Ureter (tissue), 1 donor: ENCODE measurements around the gene INPP5A. TPM values are rescaled to one million over a fixed set of nuclear protein-coding genes. Genes with fewer than 3 reads are reported as not detected.
A peak's percentile ranks its signal among the peaks of the same experiment; 100 is the strongest.
"Not testable (repeated sequence)": the region's sequence is repeated elsewhere in the genome, so short reads cannot be mapped to it uniquely, and the experiment has no call there.

Experiments
- DNase-seq: peaks from one replicate; pipeline ENCODE4 v3.0.0-alpha.2; 2020; ENCODE audit warnings: low spot score
- total RNA-seq: library from RNA; stranded (reverse); gene quantifications from one replicate; pipeline ENCODE4 v1.2.4, GENCODE V29; 2023
- donor health status: DM: yes; HTN: yes; CAD: no.

The INPP5A gene
- total RNA-seq, 1 donor from 2014 or later = 63.5 TPM

DNA sequence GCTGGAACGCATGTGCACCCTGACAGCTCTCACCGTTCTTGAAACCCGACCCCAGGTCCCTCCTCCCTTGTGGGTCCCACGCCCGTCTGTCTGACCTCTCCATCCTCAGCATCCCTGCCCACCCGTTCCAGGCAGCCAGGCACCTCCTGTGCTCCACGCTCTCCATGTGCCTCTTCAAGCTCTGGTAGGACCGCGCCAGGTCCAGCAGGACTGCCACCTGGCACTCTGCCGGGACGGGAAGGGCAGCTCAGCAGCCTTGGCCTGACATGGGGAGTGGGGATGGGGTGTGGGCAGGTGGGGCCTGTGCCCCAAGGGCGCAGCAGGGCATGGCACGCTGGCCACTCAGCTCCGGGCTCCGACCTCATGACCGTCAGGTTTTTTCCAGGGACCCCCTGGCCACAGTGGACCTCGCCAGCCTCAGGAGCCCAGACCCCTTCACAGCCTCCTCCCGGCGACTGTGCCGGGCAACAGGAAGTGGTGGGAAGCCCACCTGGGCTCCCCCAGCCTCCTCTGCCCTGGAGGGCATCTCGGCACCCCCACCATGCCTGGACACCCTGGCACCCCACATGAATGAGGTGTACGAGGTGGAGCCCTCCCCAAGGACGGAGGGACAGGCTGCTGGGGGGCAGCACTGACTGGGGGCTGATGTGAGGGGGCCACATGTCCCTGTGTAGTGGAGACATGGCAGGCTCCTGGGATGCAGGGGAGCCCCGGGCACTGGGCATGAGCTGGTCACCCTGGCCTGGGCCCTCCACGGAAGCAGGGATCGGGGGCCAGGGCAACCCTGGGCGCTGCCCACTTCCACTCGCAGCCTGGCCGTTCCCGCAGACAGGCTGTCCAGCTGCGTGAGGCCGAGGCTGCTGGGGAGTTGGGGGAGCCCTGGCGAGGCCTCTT, 273.5 kb downstream of the INPP5A start:
- DNase-seq = no peak

DNA sequence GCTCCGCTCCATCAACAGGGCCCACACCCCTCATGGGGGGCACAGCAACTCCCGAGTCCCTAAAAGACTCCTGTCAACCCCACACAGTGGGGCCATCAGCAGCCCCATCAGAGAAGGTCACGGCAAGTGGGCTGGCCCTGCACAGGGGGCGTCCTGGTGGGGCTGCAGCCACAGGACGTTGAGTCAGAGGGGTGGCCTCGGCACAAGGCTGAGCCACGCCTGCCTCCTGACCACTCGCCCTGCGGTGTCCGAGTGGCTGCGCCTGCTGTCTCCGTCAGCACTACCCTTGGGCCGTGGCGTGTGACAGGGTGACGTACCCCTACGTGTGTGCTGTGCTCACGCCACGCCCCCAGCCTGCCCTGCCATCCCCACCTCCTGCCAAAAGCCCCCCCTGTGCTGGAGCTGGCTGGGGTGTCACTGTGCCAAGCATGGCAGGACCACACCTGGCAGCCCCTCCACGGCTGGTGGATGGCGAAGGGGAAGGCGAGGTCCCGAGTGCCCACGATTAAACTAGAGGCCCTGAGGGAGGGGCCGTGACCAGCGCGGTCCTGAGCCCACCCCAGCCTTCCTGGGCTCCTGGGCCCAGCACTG, 274.4 kb downstream of the INPP5A start:
- DNase-seq = no peak

- DNase-seq = no peak
These were observed 274.9 kb downstream of the INPP5A start for GRCh38 chr10:132812520-132812919.

- no peak for DNase-seq
These were observed 275.4 kb downstream of the INPP5A start for GRCh38 chr10:132813001-132813401.

DNA sequence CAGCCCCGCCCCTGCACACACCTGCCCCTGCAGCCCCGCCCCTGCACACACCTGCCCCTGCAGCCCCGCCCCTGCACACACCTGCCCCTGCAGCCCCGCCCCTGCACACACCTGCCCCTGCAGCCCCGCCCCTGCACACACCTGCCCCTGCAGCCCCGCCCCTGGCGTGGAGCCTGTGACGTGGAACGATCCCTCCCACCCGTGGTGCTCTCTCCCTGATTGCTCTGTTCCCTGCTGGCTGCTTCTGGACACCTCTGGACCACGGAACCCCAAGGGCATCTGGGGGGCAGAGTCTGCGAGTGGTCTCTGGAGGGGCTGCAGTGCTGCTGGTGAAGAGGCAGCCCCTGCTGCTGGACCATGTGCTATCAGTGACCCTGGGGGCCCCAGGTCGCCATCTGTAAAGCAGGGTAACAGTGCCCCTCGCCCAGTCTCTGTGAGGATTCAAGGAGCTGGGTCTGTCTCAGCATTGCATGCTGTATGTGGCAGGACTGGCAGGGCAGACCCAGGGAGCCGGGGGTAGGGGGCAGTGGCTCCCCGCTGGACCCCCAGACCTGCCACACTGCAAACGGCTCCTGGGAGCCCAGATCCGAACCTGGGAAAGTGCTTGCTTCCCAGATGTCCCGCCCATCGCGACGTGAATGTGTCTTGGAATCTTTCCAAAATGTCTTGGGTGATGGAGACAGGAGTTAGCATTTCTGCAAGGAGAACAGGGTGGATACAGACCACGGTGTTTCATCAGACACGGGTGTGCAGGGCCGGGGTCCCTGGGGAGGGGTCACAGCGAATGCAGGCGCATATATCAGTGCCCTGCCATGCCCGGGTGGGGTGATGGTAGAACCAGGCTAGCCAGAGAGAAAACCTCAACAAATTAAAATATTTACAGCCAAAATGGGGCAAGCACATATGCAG, 276.2 kb downstream of the INPP5A start:
- DNase-seq = no peak

- no peak for DNase-seq
These were observed 276.9 kb downstream of the INPP5A start for GRCh38 chr10:132814469-132814856.

DNA sequence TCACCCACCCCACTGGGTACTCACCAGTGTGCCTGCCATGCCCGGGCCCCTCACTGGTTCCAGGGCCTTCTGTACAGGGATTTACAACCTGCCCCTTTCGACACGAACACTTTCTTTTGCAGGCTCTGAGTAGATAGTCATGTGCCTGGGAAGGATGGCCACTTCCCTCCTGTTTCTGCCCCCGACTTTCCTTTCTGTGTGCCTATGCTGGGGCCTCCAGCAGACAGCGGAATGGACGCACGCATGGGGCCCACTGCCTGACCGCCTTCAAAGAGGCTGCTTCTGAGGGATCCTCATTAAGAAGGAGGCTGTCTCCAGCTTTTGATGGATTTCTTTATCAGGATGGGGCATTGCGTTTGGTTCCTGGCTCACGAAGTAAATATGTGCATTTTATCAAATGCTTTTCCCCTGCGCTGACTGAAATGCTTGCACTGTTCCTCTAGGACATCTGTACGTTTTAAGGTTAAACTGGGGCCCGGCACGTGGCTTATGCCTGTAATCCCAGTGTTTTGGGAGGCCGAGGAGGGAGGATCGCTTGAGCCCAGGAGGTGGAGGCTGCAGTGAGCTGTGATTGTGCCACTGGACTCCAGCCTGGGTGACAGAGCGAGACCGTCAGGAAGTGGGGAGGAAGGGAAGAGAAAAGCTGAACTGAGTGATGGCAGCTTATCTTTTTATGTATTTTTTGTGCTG, 277.7 kb downstream of the INPP5A start:
- no peak for DNase-seq

DNA sequence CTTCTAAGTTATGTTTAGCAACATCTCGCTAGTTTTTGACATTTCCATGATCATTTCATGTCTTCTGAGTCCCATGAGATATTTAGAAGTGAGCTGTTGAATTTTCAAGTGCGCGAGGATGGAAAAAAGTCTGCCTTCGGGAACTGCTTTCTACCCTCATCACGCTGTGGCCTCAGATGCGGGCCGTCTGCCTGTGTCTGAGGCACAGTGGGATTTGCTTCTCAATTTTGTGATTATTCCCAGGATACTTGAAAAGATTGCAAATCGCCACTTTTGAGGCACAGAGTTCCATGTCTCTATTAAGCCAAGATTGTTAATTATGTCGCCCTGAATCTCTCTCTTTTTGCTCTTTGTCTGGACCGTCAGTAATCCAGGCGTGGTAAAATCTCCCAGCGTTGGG, 279.1 kb downstream of the INPP5A start:
- no peak for DNase-seq

GRCh38 chr10:132817701-132818211, 280.2 kb downstream of the INPP5A start:
- no peak for DNase-seq

DNA sequence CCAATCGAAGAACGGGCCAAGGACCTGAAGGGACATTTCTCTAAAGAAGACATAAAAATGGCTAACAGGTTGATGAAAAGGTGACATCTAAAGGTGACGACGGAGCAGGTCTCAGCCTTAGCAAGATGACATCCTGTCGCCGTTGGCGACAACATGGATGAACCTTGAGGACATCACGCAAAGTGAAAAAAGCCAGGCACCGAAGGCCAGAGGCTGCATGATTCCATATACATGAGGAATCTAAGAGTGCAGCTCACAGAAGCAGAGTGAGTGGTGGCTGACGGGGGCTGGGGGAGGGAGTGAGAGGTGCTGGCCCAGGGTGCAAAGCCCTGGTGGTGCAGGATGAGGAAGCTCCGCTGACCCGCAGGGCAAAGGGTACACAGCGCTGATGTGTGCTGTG, 282.5 kb downstream of the INPP5A start:
- DNase-seq = no peak

GRCh38 chr10:132825783-132826523, 288.4 kb downstream of the INPP5A start:
- not testable (repeated sequence) for DNase-seq

- DNase-seq = peak; percentile 37
These were observed 289.2 kb downstream of the INPP5A start for GRCh38 chr10:132826524-132827422.

GRCh38 chr10:132827423-132827789, 289.8 kb downstream of the INPP5A start:
- DNase-seq = peak; percentile 17

- no peak for DNase-seq
These were observed 290.4 kb downstream of the INPP5A start for GRCh38 chr10:132827861-132828539.

DNA sequence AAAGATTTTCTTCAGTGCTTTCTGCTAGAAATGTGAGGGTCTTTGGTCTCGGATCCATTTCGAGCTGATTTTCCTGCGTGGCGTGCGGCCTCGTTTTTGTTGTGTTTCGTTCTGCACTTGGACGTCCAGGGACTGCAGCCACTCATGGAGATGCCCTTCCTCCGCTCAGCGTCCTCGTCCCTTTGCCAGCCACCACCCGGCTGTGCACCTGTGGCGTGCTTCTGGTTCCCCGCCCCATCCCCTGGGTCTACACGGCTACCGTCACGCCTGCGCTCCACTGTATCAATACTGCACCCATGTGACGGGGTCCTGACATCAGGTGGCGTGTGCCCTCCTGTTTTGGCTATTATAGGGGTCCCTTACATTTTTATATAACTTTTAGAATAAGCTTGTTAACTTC, 291.1 kb downstream of the INPP5A start:
- no peak for DNase-seq

DNA sequence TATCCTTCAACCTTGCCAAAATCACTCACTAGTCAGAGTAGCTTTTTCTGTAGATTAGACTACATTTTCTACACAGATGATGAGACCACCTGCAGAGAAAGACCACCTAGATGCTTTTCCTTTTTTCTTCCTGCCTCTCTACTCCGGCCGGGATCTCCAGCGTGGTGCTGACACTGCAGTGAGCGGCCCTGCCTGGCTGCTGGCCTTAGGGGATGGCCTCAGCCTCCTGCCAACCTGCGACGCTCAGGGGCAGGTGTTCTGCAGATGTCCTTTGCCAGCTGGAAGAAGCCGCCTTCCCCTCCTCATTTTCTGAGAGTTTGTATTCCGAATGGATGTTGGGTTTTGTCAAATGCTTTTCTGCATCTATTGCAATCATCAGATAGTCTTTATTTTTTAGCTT, 291.8 kb downstream of the INPP5A start:
- DNase-seq = no peak

- DNase-seq = no peak
These were observed 294.8 kb downstream of the INPP5A start for GRCh38 chr10:132832186-132832969.
